OCI-LY1 (cell line): ENCODE results near the gene CCDC68.
A peak's percentile ranks its signal among the peaks of the same experiment; 100 is the strongest.

Source experiments
- H2AFZ ChIP-seq: fragments of 200-600 bp; sonication (generic), shearing (Covaris generic); 2 replicates; pipeline ENCODE4 v1.6.0; 2014; ENCODE audit warnings: antibody characterized with exemption, mild to moderate bottlenecking, low read length
- H3F3A ChIP-seq: fragments of 200-600 bp; sonication (generic), shearing (Covaris generic); 2 replicates; pipeline ENCODE4 v1.6.0; 2014; ENCODE audit warnings: mild to moderate bottlenecking, antibody characterized with exemption, low read length, moderate library complexity; ENCODE audit not compliant: insufficient read depth
- H3K27ac ChIP-seq: fragments of 200-600 bp; sonication (generic); 2 replicates; pipeline ENCODE4 v1.5.1; 2014; ENCODE audit warnings: low read length, mixed run types, mild to moderate bottlenecking, low read depth; ENCODE audit not compliant: poor library complexity, severe bottlenecking
- H3K27me3 ChIP-seq: fragments of 200-600 bp; sonication (generic); 2 replicates; pipeline ENCODE4 v1.6.0; 2014; ENCODE audit warnings: antibody characterized with exemption, mild to moderate bottlenecking, low read length, moderate library complexity; ENCODE audit not compliant: insufficient read depth
- H3K36me3 ChIP-seq: fragments of 200-600 bp; sonication (generic); 2 replicates; pipeline ENCODE4 v1.6.1; 2014; ENCODE audit warnings: mild to moderate bottlenecking, antibody characterized with exemption, low read length, moderate library complexity, mixed read lengths; ENCODE audit not compliant: insufficient read depth
- H3K4me1 ChIP-seq: fragments of 200-600 bp; sonication (generic); 2 replicates; pipeline ENCODE4 v1.5.1; 2014; ENCODE audit warnings: mild to moderate bottlenecking, low read length, moderate library complexity; ENCODE audit not compliant: insufficient read depth, severe bottlenecking
- H3K4me2 ChIP-seq: fragments of 200-600 bp; sonication (generic), shearing (Covaris generic); 2 replicates; pipeline ENCODE4 v1.6.1; 2014; ENCODE audit warnings: low read length
- H3K4me3 ChIP-seq: fragments of 200-600 bp; sonication (generic); 2 replicates; pipeline ENCODE4 v1.5.1; 2014; ENCODE audit warnings: low read length, low read depth, mild to moderate bottlenecking, mixed read lengths; ENCODE audit not compliant: poor library complexity, severe bottlenecking
- H3K79me2 ChIP-seq: fragments of 200-600 bp; shearing (Covaris generic); 2 replicates; pipeline ENCODE4 v1.6.1; 2016; ENCODE audit warnings: mixed run types, low read length, mixed read lengths; ENCODE audit not compliant: insufficient read depth
- H3K9ac ChIP-seq: fragments of 200-600 bp; sonication (generic), shearing (Covaris generic); 2 replicates; pipeline ENCODE4 v1.6.1; 2014; ENCODE audit warnings: mild to moderate bottlenecking, low read length, mixed read lengths
- H3K9me2 ChIP-seq: fragments of 200-600 bp; sonication (generic), shearing (Covaris generic); 2 replicates; pipeline ENCODE4 v1.6.1; 2014; ENCODE audit warnings: low read depth, mild to moderate bottlenecking, low read length, mixed read lengths
- H3K9me3 ChIP-seq: fragments of 200-600 bp; shearing (Covaris generic); 2 replicates; pipeline ENCODE4 v1.6.1; 2014; ENCODE audit warnings: low read length, mixed read lengths
- H4K20me1 ChIP-seq: fragments of 200-600 bp; sonication (generic), shearing (Covaris generic); 2 replicates; pipeline ENCODE4 v1.6.0; 2016; ENCODE audit warnings: mild to moderate bottlenecking, low read length; ENCODE audit not compliant: insufficient read depth
- CTCF ChIP-seq: fragments of 200-600 bp; sonication (generic), shearing (Covaris generic); IDR thresholded peaks from 2 replicates; pipeline ENCODE4 v1.5.1; 2017; ENCODE audit warnings: mild to moderate bottlenecking, antibody characterized with exemption, low read length, moderate library complexity, mixed read lengths
- EZH2 ChIP-seq: fragments of 200-600 bp; sonication (generic), shearing (Covaris generic); IDR thresholded peaks from 2 replicates; pipeline ENCODE4 v1.8.0; 2017; ENCODE audit warnings: borderline replicate concordance, mixed run types, mild to moderate bottlenecking, antibody characterized with exemption, low read length, moderate library complexity, mixed read lengths

The CCDC68 gene

GRCh38 chr18:54952026-54952425 is 7.2 kb downstream of the CCDC68 start:
- Histone ChIP-seq H3F3A (no peaks in the 10 kb centered on the region), H3K4me2 (no peak overlapping the region), H3K9me2 (no peaks in the 10 kb centered on the region), H3K9me3 (no peaks in the 10 kb centered on the region), H3K9ac (no peak overlapping the region), H3K4me3 (no peak overlapping the region), H3K27ac (no peak overlapping the region), H3K27me3 (no peaks in the 10 kb centered on the region), H3K4me1 (no peaks in the 10 kb centered on the region), H2AFZ (no peak overlapping the region), H4K20me1 (no peaks in the 10 kb centered on the region), H3K36me3 (no peaks in the 10 kb centered on the region), H3K79me2 (no peaks in the 10 kb centered on the region)
- TF ChIP-seq CTCF: no peak
- TF ChIP-seq EZH2: no peak

GRCh38 chr18:54950221-54950620 is 9.0 kb downstream of the CCDC68 start:
- Histone ChIP-seq H3K36me3 (no peaks in the 10 kb centered on the region), H3K79me2 (no peaks in the 10 kb centered on the region)

GRCh38 chr18:54949588-54949987 is 9.7 kb downstream of the CCDC68 start:
- no peaks in the 10 kb centered on the region for H3K36me3 ChIP-seq
- no peak overlapping the region for H2AFZ ChIP-seq
- no peak overlapping the region for H3K4me3 ChIP-seq
- TF ChIP-seq CTCF: no peak
- no peaks in the 10 kb centered on the region for H3K79me2 ChIP-seq
- peaks cover 8% of the 10 kb centered on the region for H3K4me1 ChIP-seq
- H3K27me3 ChIP-seq: no peaks in the 10 kb centered on the region
- no peaks in the 10 kb centered on the region for H3K9me3 ChIP-seq
- no peaks in the 10 kb centered on the region for H3K9me2 ChIP-seq
- H3F3A ChIP-seq: no peaks in the 10 kb centered on the region
- H3K4me2 ChIP-seq: no peak overlapping the region
- H4K20me1 ChIP-seq: no peaks in the 10 kb centered on the region
- H3K9ac ChIP-seq: no peak overlapping the region
- H3K27ac ChIP-seq: no peak overlapping the region

More at GRCh38 chr18:54950221-54950620, 9.0 kb downstream of the CCDC68 start:
- H4K20me1 ChIP-seq: no peaks in the 10 kb centered on the region
- no peaks in the 10 kb centered on the region for H3K9me2 ChIP-seq
- H2AFZ ChIP-seq: no peak overlapping the region
- no peak overlapping the region for H3K27ac ChIP-seq
- no peak overlapping the region for H3K9ac ChIP-seq
- H3K4me3 ChIP-seq: no peak overlapping the region
- TF ChIP-seq CTCF: peak; percentile 19; the same call in 1 of the 2 replicates
- TF ChIP-seq EZH2: no peak
- no peaks in the 10 kb centered on the region for H3F3A ChIP-seq
- peaks cover 8% of the 10 kb centered on the region for H3K4me1 ChIP-seq
- no peak overlapping the region for H3K4me2 ChIP-seq
- H3K27me3 ChIP-seq: no peaks in the 10 kb centered on the region
- H3K9me3 ChIP-seq: no peaks in the 10 kb centered on the region
